ENCODE measurements around the gene CDK14. TPM values are rescaled to one million over a fixed set of nuclear protein-coding genes. Genes with fewer than 3 reads are reported as not detected.
A peak's percentile ranks its signal among the peaks of the same experiment; 100 is the strongest.

Gene CDK14
- polyA plus RNA-seq, 3 donors, result 28.8 to 33.3 (median 29.1) TPM

DNA sequence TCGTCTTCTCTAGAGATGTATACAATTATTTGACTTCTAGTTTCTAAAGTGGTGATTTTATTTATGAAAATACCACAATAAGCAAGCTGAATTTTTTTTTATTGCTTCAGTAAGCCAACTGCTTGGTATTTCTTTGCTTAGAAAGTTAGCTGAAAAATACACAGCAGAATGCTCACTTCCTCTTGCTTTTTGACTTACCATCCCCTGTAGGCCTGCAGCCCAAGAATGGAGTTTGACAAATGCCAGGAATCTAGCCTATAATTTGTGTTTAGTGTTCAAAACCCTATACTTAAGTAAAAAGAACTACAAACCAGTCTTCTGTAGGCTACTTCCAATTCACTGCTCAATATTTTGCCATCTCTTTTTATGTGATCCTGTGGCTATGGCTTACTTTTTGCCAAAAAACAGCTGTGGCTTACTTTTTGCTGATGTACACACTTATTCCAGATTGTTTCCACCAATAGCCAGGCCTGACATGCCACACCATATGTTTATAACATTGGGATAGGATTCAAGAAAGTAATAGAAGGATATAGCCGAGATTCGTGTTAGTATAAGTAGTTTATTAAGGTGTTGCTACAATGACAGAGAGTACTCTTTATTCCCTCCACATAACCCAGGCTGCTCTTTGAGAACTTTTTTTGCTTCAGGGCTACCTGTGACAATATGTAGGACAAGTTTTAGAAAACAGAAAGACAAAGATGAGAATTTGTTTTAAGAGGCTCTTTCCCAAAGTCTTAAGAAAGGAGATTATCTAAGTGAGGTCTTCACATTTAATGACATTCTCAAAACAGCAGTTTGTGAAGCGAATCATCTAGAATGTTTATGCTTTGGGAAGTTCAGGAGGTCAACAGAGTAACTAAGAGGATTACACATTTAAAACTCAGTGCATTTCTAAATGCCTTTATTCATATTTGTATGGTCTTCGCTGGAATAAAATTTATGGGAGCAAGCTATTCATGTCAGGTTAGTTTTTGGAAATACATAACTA lies 404.2 kb downstream of the CDK14 start:
- DNase-seq, result no peak

DNA sequence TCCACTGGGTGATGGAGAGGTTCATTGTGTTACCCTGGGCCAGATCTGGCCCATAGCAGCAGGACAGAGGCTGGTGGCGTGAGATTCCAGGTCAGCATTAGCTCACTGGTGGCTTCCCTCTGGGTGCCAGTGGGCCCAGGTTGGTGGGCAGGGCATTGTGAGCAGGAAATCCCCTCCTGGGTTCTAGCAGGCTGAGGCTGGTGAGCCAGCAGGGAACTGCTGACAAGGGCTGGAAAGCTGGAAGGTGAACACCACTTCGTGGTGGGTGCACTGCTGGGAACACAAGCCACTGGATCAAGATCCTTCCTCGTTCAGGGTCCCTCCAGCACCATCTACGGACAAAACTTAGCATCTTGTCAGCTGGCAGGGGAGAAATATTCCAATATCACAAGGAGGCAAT lies 408.9 kb downstream of the CDK14 start:
- no peak for DNase-seq

DNA sequence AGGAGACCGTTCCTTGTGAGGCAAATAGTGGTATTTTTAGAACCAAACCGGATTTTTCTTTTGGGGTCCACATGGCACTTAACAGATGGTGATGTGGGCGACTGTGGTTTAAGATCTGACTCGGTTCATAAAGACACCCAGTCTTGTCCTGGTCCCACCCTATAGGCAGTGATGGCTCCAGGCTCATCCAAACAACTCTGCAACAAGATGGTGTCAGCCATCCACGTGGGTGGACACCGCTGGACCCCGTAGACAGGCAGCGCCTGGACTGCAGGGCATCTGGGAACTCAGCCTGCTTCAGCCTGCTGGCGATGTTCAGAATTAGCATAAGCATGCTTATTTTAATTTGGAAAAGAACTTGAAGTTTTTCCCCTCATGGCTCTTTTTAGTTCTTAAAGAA lies 409.7 kb downstream of the CDK14 start:
- DNase-seq, result no peak

DNA sequence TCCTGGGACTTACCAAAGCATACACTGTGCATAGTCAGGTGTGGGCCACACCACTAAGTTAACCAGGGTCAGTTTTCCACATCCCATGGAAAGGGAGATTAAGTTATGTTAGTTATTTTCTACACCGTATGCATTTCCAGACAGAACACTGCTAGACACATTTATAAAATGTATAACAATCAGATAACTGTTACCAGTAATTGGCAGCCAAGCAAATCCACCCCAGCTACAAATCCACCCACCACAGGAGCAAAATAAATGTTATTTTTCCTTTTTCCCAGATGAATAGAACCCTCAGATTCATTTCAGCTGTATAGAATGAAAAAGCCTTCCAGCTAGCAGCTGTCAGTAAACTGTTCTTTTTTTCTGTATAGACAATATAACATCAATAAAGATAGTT lies 411.2 kb downstream of the CDK14 start:
- no peak for DNase-seq

DNA sequence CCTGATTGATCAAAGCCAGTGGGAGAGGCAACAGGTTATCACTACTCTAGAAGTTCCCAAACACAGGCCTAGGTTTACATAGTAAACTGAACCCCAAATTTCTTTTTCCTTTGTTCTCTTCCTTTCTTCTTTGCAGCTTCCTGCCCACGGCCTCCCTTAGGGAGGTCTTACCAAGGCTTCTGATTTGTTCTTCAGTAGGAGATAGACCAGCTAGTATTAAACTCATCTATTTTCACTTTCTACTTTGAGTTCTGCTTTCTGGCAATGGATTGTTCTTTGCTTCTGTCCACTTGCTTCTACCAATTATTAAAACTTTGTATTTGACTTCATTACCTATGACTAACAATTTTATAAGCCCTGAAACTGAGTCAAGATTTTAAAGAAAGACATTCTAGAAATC lies 417.0 kb downstream of the CDK14 start:
- no peak for DNase-seq

DNA sequence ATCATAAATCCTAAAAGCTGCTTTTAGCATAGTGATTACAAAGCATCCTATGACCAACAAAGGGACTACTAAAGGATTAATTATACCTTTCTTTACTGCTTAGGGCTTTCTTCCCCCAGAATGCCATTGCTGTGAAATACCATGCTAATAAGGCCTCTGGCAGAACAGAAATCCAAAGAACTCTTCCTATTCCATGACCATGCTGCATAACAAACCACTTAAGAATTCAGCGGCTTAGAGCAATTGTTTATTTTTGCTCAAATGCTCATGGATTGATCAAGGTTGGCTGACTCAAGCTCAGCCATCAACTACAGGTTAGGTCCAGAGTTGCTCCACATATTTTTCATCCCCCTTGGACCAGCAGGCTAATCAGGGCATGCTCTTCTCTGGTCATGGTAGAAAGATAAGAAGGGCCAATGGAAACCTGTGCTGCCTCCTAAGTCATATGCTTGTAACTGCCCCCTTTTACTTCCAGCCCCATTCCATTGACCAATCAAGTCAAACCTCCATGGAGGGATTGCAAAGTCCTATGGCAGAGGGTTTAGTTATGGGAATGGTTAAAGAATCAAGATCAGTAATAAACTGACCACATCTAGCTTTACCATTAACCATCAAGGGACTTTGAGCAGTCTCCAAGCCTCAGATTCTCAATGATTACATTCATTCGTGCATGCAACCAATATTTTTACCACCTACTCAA lies 423.7 kb downstream of the CDK14 start:
- no peak for DNase-seq

DNA sequence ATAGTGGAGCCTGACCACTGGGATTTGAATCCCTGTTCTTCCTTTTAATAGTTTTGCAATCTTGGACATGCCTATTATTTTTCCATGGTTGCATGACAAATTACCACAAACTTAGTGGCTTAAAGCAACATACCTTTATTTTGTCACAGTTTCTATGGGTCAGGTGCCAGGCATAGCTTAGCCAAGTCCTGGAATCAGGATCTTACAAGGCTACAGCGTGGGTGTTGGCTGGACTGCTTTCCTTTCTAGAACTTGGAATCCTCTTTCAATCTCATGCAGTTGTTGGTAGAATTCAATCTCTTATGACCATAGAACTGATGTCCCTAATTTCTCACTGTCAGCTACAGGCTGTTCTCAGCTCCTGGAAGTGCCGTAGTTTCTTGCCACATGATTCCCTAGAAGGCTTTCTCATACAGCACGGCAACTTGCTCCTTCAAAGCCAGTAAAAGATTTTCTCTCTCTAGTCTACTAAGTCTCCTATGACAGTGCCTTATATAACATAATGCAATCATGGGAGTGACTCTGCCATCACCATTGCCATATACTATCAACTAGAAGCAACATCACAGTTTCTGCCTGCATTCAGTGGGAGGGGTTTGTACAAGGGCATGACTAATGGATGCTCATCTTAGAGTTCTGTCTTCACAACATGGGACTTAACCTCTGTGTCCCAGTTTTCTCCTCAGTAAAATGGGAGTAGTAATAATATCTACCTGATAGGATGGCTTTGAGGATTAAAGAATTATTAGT lies 424.7 kb downstream of the CDK14 start:
- no peak for DNase-seq

DNA sequence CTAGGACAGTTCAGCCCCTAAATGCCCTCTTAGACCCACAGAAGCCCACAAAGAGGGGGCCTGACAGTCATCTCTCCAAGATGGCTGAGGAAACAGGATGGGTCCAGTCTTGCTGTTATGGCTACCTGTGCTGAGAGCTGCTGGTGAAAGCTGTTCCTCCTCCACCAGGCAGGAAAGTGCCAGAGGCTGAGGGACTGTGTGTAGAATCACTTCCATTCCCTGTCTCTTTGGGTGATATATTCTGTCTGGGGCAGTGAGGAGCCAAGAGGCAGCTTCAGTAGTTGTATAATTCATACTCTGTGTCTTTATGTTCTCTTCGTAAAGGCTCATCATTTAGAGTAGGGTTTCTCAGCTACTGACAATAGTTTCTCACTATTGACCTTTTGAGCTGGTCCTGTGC lies 425.8 kb downstream of the CDK14 start:
- DNase-seq, result no peak

DNA sequence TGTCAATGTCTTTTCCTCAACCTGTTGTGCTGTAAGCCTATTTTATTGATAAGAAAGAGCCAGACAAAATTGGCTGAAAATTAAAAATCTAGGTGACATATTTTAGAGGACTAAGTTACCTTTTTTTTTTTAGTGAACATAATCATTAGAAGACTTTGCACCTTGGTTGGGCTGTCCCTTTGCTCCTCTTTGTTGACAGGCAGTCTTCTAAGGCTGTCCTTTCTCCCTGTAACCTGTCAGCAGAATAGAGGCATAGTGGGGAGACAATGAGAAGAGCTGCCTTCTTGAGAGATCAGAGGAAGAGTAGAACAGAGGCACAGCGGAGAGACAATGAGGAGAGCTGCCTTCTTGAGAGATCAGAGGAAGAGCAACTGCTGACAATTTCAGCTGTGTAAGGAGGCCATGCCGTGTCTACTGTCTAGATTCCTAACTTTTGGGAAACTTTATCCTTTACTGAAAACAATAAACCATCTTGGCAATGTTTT lies 429.8 kb downstream of the CDK14 start:
- no peak for DNase-seq

DNA sequence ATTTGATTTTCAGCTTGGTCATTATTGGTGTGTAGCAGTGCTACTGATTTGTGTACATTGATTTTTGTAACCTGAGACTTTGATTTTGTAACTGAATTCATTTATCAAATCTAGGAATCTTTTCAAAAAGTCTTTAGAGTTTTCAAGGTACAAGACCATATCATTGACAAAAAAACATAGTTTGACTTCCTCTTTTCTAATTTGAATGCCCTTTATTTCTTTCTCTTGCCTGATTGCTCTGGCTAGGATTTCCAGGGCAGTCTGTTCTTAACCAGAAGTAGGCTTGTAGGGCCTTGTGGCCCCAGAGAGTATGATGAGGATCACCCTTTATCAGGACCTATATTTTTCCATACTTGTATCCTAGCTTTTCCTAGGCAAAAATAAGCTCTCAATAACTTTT lies 433.6 kb downstream of the CDK14 start:
- DNase-seq, result no peak

DNA sequence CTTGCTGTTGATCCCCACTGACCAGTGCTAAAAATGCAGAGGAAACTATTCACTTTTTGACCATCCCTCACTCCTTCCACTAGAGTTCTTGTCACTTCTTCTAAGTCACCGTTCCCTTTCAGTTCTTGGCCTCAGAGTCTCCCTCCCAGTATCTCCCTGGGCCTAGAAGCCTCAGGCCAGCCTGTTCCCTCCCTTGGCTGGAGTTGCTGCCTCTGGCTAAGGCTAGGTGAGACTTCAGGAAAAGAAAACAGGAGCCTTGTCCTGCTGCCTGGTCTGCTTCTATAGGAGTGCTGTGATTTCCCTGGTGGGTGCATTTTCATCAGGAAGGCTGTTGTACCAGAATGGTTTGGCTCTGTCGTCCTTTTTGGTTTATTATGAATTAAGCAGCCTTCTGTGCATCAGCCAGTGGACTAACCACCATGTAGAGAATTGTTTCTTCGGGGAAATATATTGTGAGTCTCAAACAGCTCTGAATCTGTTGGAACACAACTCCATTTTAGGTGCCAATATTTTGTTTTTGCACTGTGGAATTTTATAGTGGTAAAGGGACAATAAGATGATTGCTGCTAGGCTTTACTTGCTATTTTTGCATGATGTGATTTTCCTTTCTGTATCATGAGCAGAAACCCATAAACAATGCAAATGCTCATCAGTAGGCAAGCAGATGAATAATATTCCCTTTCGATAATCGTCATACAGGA lies 434.7 kb downstream of the CDK14 start:
- DNase-seq, result no peak

DNA sequence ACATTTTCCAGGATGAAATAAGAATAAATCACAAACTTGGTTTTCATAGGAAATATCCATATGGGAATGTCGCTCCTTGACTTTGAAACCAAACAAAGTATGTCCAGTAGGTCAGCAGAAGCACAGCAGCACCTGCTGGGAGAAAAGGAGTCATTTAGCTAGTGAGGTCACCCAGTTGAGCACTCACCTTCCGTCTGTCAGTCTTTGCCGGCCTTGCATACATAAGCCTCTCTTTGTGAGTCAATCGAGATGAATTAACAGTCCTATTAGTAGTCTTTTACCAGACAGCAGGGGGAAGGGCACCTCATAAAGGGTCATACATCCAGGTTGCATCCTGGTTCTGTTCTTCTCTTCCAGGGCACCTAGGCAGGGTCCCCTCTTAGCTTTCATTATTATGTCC lies 435.6 kb downstream of the CDK14 start:
- no peak for DNase-seq

DNA sequence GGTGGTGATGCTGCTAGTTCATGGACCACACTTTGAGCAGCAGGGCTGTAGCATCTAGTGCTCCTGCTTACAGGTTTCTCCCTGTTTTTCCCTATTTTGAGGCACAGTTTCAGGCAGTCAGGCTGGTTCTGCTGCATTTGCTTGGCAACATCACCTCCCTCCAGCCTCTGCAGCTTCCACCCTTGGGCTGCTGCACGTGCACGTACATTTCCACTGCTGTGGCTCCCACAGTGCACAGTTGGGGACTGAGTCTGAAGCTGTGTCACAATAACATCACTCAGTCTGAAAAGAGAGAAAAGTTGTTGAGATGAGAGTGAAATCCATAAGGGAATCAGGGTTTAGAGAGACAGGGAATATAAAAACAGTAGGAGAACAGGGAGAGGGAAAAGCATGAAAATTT lies 437.5 kb downstream of the CDK14 start:
- DNase-seq, result no peak

DNA sequence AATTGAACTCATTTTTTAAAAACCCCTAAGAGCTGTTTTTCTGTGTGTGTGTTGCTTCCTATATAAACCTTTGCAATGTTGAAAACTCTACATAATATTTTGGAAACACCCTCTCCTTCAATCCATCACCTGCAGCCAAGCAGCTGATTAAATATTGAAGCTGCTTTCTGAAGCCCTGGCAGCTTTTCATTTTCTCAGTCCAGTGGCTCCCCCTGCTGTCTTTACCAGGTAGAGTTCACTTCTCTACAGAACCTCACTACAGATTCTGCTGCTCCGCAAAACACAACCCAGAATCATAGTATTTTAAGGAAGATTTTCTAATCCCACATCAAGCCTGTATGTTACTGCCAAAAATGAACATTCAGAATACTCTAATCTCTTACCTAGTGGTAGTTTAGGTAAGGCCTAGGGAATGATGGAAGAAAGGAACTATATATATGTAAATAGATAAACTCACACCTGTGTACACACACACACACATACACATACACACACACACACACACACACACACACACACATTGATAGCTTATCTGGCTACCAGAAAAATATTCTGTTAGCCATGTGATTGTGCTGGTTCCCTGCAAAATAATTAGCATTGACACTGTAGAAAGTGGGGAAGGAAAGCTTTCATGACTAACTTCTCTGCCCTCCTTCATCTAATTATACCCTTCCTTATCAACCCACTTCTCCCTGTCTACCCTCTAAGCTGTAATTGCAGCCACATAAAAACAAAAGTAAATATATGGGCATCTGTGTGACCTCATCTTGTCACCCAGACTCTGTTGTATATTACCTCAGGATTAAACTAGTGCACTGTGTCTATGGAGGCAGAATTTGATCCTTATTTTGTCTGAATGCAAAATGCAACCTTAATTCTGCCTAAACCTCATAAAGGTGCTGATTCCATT lies 438.6 kb downstream of the CDK14 start:
- peak; percentile 53 for DNase-seq

DNA sequence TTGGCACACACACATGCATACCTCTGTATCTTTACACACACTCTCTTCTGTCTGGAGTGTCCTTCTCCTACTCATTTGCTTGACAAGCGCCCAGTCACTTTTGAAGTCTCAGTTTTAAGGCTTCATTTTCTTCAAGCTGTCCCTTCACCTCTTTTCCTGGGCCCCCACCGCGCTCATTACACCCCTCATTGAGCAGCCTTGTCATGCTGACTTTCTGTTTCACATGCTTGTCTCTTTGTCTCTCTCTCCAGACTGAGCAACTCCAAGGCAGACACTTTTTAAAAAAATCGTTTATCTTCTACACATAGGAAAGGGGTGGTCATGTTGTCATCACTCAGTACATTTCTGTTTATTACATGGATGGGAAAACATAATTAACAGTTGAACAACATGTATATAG lies 442.9 kb downstream of the CDK14 start:
- no peak for DNase-seq

DNA sequence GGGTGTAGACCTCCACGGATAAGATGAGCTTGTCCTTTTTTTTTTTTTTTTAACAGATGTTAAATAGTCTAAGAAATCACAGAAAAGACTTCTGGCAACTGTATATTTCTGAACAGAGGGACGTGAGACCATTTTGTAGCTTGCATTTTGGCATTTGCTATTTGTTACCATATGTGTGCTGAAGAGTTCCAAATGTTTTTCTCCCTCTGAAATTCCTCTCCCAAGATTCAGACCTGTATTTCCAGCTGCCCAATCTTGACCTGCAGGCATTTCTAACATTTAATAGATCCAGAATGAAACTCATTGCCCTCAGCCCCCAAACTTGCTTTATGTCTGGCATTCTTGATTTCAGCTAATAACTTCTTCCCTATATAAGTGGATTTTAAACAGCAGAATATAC lies 445.0 kb downstream of the CDK14 start:
- DNase-seq, result no peak

DNA sequence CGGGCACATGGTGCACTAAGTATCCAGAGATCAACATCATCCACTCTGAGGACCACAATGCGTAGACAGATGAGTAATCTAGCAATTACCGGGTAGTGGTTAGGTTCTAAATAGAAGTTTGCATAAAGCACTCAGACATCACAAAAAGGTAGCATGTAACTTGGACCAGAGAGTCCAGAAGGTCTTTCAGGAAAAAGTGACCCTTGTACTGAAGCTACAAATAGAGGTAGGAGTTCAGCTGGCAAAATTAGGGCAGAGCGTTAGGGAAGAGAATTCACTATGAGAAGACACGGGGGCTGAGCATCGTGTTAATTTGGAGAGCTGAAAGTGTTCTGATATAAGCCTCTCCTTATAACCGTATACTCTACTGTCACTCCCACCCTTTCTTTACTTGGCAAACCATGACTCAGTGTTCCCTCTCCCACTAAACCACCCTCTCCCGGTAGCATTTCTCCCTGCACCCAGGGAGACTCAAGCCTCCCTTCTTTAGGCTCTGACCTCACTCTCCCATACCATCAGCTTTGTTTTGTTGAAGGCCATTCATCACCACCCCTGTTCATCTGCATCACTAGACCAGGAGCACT lies 445.9 kb downstream of the CDK14 start:
- no peak for DNase-seq

DNA sequence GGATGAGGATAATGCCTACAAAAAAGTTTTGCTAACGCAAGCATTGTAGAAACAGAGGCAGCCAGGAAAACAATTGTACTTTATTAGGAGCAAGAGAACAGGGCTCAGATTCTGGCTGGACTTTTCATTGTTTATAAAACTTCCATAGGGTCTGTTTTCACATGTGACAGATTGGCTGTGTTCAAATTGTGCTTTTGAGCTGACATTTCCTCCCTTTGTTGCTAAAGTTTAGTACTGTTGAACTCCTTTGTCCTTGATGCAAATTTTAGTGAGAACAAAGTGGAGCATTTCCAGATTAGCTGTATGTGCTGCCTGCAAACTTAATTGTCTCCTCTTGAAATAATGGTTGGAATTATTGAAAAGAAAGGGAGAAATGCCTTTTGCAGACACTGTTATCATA lies 447.1 kb downstream of the CDK14 start:
- DNase-seq, result no peak

DNA sequence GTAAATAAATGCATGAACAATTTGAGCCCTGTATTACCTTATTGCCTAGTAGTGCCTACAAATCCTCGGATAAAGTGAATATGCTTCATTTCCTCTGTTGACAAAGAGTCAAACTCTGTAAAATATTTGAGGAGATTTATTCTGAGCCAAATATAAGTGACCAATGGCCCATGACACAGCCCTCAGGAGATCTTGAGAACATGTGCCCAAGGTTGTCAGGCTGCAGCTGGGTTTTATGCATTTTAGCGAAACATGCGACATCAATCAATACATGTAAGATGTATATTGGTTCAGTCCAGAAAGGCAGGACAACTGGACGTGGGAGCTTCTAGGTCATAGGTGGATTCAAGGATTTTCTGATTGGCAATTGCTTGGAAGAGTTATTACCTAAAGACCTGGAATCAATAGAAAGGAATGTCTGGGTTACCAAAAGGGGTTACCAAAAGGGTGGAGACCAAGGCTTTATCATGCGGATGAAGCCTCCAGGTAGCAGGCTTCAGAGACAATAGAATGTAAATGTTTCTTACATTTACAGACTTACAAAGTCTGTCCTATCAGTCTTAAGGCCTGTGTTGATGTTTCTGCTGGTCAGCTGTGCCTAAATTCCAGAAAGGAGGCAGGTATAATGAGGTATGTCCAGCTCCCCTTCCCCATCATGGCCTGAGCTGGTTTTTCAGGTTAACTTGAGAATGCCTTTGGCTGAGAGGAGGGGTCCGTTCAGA lies 448.0 kb downstream of the CDK14 start:
- DNase-seq, result no peak

DNA sequence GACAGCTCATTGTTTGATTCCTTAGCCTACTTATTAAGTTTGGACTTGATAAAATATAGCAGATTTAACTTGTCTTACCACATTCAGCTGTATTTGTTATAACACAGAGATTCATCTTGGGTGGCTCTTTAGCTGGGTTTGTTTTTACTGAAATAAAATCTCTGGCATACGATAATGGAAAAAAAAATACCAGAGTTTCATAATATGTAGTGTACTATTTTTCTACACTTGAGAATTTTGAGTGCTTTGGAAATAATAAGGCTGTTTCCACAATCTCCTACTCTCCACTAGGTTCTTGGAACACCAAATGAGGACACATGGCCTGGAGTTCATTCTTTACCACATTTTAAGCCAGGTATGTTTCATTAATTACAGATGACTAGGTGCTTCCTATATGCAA lies 449.5 kb downstream of the CDK14 start:
- no peak for DNase-seq
